ENCODE results near the gene NECTIN3. TPM values are rescaled to one million over a fixed set of nuclear protein-coding genes. Genes with fewer than 3 reads are reported as not detected.

The NECTIN3 gene
- total RNA-seq, 6 donors from 2014 or later = 6.3 to 31.6 (median 22.1) TPM

GRCh38 chr3:111152496-111152895, 80.9 kb downstream of the NECTIN3 start:
- no peaks in the 10 kb centered on the region for H3K4me1 ChIP-seq
- WGBS, 2 donors = 53 to 63% methylated on average over 1 of the region's 1 CpG
- ATAC-seq (ENCODE audit: low FRiP score in 2 of 2) (no peak), DNase-seq (no peak)
- H3K36me3 ChIP-seq = peaks cover 0 to 4% (median 0%) of the 10 kb centered on the region in 4 donors
- no peak overlapping the region for H3K4me3 ChIP-seq
- TF ChIP-seq POLR2A (IDR thresholded peaks at IDR 0.05) (no peak), POLR2AphosphoS5 (IDR thresholded peaks at IDR 0.05) (no peak), EP300 (IDR thresholded peaks at IDR 0.05) (no peak), CTCF (IDR thresholded peaks at IDR 0.05) (no peak)
- H3K9me3 ChIP-seq = no peaks in the 10 kb centered on the region
- H3K27ac ChIP-seq = no peak overlapping the region
- no peaks in the 10 kb centered on the region for H3K27me3 ChIP-seq

GRCh38 chr3:111156517-111156916, 84.9 kb downstream of the NECTIN3 start:
- Histone ChIP-seq H3K4me3 (no peak overlapping the region), H3K9me3 (no peaks in the 10 kb centered on the region), H3K36me3 (peaks cover 0 to 4% (median 0%) of the 10 kb centered on the region in 4 donors), H3K27me3 (no peaks in the 10 kb centered on the region), H3K27ac (no peak overlapping the region), H3K4me1 (no peaks in the 10 kb centered on the region)
- TF ChIP-seq POLR2A (IDR thresholded peaks at IDR 0.05) = no peak
- DNase-seq (no peak), ATAC-seq (ENCODE audit: low FRiP score in 2 of 2) (no peak)
- WGBS, 2 donors = 94 to 99% methylated on average over 2 of the region's 2 CpGs

- peaks cover 0 to 4% (median 0%) of the 10 kb centered on the region in 4 donors for H3K36me3 ChIP-seq
- DNase-seq (no peak), ATAC-seq (ENCODE audit: low FRiP score in 2 of 2) (no peak)
- no peaks in the 10 kb centered on the region for H3K4me1 ChIP-seq
- TF ChIP-seq POLR2A (IDR thresholded peaks at IDR 0.05) (no peak), EP300 (IDR thresholded peaks at IDR 0.05) (no peak), POLR2AphosphoS5 (IDR thresholded peaks at IDR 0.05) (no peak), CTCF (IDR thresholded peaks at IDR 0.05) (no peak)
- no peak overlapping the region for H3K27ac ChIP-seq
- 93 to 96% methylated on average over 3 of the region's 3 CpGs for WGBS, 2 donors
- H3K4me3 ChIP-seq = no peak overlapping the region
- no peaks in the 10 kb centered on the region for H3K9me3 ChIP-seq
- H3K27me3 ChIP-seq = no peaks in the 10 kb centered on the region
These were observed 87.8 kb downstream of the NECTIN3 start for GRCh38 chr3:111159391-111159790.

- TF ChIP-seq EP300 (IDR thresholded peaks at IDR 0.05) = no peak
- no peak for TF ChIP-seq POLR2AphosphoS5 (IDR thresholded peaks at IDR 0.05)
- TF ChIP-seq CTCF (IDR thresholded peaks at IDR 0.05) = no peak
- TF ChIP-seq POLR2A (IDR thresholded peaks at IDR 0.05) = no peak
- no peaks in the 10 kb centered on the region for H3K9me3 ChIP-seq
- ATAC-seq (ENCODE audit: low FRiP score in 2 of 2) (no peak), DNase-seq (no peak)
- H3K4me3 ChIP-seq = no peak overlapping the region
- 96 to 97% methylated on average over 3 of the region's 3 CpGs for WGBS, 2 donors
- no peaks in the 10 kb centered on the region for H3K27me3 ChIP-seq
- no peaks in the 10 kb centered on the region for H3K4me1 ChIP-seq
- H3K36me3 ChIP-seq = no peaks in the 10 kb centered on the region
- H3K27ac ChIP-seq = no peak overlapping the region
These were observed 93.0 kb downstream of the NECTIN3 start for GRCh38 chr3:111164621-111165020.

GRCh38 chr3:111165411-111165810, 93.8 kb downstream of the NECTIN3 start:
- Histone ChIP-seq H3K36me3 (no peaks in the 10 kb centered on the region), H3K4me3 (no peak overlapping the region), H3K9me3 (no peaks in the 10 kb centered on the region), H3K27me3 (no peaks in the 10 kb centered on the region), H3K27ac (no peak overlapping the region), H3K4me1 (no peaks in the 10 kb centered on the region)
- ATAC-seq (ENCODE audit: low FRiP score in 2 of 2) (no peak), DNase-seq (no peak)
- TF ChIP-seq POLR2A (IDR thresholded peaks at IDR 0.05) (no peak), POLR2AphosphoS5 (IDR thresholded peaks at IDR 0.05) (no peak), EP300 (IDR thresholded peaks at IDR 0.05) (no peak), CTCF (IDR thresholded peaks at IDR 0.05) (no peak)
- whole genome bisulfite sequencing, 2 donors = 86 to 90% methylated on average over 3 of the region's 3 CpGs

Measured in upper lobe of left lung (tissue), 6 donors.